ENCODE data around the gene CTU1. TPM values are rescaled to one million over a fixed set of nuclear protein-coding genes. Genes with fewer than 3 reads are reported as not detected.

The CTU1 gene
- total RNA-seq, 2 experiments from 2014 or later: 8.3 to 13.3 TPM

DNA sequence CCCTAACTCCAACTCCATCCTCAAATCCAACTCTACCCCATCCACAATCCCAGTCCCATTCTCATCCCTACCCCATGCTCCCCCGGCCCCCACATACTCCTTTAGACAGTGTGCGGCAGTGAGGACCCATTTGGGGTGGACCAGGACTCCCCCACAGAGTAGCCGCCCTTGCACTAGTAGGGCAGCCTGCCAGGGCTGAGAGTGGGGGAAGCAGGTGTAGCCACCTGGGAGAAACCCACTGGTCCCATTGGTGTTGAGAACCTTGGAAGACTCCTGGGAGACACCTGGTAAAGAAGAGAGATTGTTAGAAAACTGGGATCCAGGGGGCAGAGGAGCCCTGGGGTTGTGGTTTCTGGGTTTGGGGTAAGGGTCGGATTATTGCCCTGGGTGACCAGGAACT, 47.9 kb downstream of the CTU1 start:
- no peak for DNase-seq (ENCODE audit: low spot score)
- no peak overlapping the region for H3K4me3 ChIP-seq (ENCODE audit: low read depth, low read length, poor library complexity, severe bottlenecking)
- intact Hi-C loops (cut with micrococcal nuclease; ENCODE audit: unreplicated experiment): no loop called here
- POLR2A ChIA-PET: no interaction called here
- H3K9me3 ChIP-seq (ENCODE audit: low read length): no peaks in the 10 kb centered on the region
- H3K27ac ChIP-seq (ENCODE audit: low read depth, low read length, poor library complexity, severe bottlenecking): no peak overlapping the region
- no TSS peak for BruUV-seq (replicated peaks)
- H3K9me2 ChIP-seq (ENCODE audit: insufficient read depth, low read length): no peaks in the 10 kb centered on the region
- H3K79me2 ChIP-seq (ENCODE audit: insufficient read depth, low read depth, low read length): no peaks in the 10 kb centered on the region
- H3K36me3 ChIP-seq (ENCODE audit: insufficient read depth, low read length): no peaks in the 10 kb centered on the region
- H3K4me1 ChIP-seq (ENCODE audit: insufficient read depth, low read length, poor library complexity, severe bottlenecking): no peaks in the 10 kb centered on the region
- no peak overlapping the region for H3K4me2 ChIP-seq (ENCODE audit: low read length)
- CTCF ChIA-PET (ENCODE audit: unreplicated experiment): no interaction called here
- no peak overlapping the region for H2AFZ ChIP-seq (ENCODE audit: low read length)
- no peak for TF ChIP-seq EZH2phosphoT487 (IDR thresholded peaks at IDR 0.05; ENCODE audit: borderline replicate concordance, low read depth, low read length)
- TF ChIP-seq, protein P1, sequence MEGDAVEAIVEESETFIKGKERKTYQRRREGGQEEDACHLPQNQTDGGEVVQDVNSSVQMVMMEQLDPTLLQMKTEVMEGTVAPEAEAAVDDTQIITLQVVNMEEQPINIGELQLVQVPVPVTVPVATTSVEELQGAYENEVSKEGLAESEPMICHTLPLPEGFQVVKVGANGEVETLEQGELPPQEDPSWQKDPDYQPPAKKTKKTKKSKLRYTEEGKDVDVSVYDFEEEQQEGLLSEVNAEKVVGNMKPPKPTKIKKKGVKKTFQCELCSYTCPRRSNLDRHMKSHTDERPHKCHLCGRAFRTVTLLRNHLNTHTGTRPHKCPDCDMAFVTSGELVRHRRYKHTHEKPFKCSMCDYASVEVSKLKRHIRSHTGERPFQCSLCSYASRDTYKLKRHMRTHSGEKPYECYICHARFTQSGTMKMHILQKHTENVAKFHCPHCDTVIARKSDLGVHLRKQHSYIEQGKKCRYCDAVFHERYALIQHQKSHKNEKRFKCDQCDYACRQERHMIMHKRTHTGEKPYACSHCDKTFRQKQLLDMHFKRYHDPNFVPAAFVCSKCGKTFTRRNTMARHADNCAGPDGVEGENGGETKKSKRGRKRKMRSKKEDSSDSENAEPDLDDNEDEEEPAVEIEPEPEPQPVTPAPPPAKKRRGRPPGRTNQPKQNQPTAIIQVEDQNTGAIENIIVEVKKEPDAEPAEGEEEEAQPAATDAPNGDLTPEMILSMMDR (conservative IDR thresholded peaks at IDR 0.05; ENCODE audit: low read length): no peak
- no peaks in the 10 kb centered on the region for H4K20me1 ChIP-seq (ENCODE audit: insufficient read depth, low read length)

DNA sequence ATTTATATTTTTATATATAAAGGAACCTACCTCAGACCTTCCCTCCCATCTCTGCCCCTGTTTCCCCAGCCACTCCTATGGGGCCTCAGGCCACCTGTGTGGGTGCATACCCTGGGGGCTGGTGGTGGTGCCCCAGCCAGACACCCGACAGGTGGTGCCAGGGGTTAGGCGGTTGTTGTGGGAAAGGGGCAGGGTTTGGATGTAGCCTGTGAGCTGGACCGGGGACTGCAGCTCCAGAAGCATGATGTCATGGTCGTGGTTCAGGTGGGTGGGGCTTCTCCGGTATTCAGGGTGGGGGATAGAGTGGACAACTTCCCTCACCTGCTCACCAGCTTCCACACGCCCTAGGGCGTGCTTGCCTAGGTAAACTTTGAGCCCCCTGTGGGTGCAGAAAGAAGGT, 48.5 kb downstream of the CTU1 start:
- Histone ChIP-seq H3K36me3 (ENCODE audit: insufficient read depth, low read length) (no peaks in the 10 kb centered on the region), H3K4me3 (ENCODE audit: low read depth, low read length, poor library complexity, severe bottlenecking) (no peak overlapping the region), H3K4me1 (ENCODE audit: insufficient read depth, low read length, poor library complexity, severe bottlenecking) (no peaks in the 10 kb centered on the region), H3K27ac (ENCODE audit: low read depth, low read length, poor library complexity, severe bottlenecking) (no peak overlapping the region), H3K79me2 (ENCODE audit: insufficient read depth, low read depth, low read length) (no peaks in the 10 kb centered on the region), H3K9me2 (ENCODE audit: insufficient read depth, low read length) (no peaks in the 10 kb centered on the region), H3K4me2 (ENCODE audit: low read length) (no peak overlapping the region), H2AFZ (ENCODE audit: low read length) (no peak overlapping the region), H3K9me3 (ENCODE audit: low read length) (no peaks in the 10 kb centered on the region), H4K20me1 (ENCODE audit: insufficient read depth, low read length) (no peaks in the 10 kb centered on the region)
- TF ChIP-seq EZH2phosphoT487 (IDR thresholded peaks at IDR 0.05; ENCODE audit: borderline replicate concordance, low read depth, low read length): no peak
- no peak for DNase-seq (ENCODE audit: low spot score)
- ChIA-PET CTCF (ENCODE audit: unreplicated experiment) (no interaction called here), POLR2A (no interaction called here)
- intact Hi-C loops (cut with micrococcal nuclease; ENCODE audit: unreplicated experiment): no loop called here
- BruUV-seq (replicated peaks): no TSS peak

DNA sequence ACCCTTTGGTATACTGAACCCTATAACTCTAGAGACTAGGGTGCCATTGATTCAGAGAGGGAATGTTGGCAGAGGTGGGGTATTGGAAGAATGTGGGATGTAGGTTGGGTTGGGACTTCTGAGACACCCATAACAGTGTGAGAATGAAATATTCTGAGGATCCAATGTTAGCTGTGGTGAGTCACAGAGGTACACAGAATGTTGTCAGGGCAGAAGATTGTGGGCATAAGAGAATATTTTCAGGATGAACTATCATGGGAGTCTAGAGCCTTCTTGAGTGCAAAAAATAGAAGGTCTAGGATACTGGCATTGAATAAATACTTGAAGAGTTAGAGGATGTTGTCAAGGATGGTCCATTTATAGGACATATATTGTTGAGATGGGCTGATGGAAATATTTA, 52.3 kb downstream of the CTU1 start:
- ChIA-PET CTCF (ENCODE audit: unreplicated experiment) (no interaction called here), POLR2A (no interaction called here)
- TF ChIP-seq, protein P1 (conservative IDR thresholded peaks at IDR 0.05; ENCODE audit: low read length): no peak
- no peak for TF ChIP-seq EZH2phosphoT487 (IDR thresholded peaks at IDR 0.05; ENCODE audit: borderline replicate concordance, low read depth, low read length)
- Histone ChIP-seq H3K27ac (ENCODE audit: low read depth, low read length, poor library complexity, severe bottlenecking) (no peak overlapping the region), H3K4me1 (ENCODE audit: insufficient read depth, low read length, poor library complexity, severe bottlenecking) (no peaks in the 10 kb centered on the region), H3K9me2 (ENCODE audit: insufficient read depth, low read length) (no peaks in the 10 kb centered on the region), H3K36me3 (ENCODE audit: insufficient read depth, low read length) (no peaks in the 10 kb centered on the region), H3K9me3 (ENCODE audit: low read length) (no peaks in the 10 kb centered on the region), H3K4me3 (ENCODE audit: low read depth, low read length, poor library complexity, severe bottlenecking) (no peak overlapping the region), H3K79me2 (ENCODE audit: insufficient read depth, low read depth, low read length) (no peaks in the 10 kb centered on the region), H2AFZ (ENCODE audit: low read length) (no peak overlapping the region), H4K20me1 (ENCODE audit: insufficient read depth, low read length) (no peaks in the 10 kb centered on the region), H3K4me2 (ENCODE audit: low read length) (no peak overlapping the region)
- no TSS peak for BruUV-seq (replicated peaks)
- intact Hi-C loops (cut with micrococcal nuclease; ENCODE audit: unreplicated experiment): no loop called here
- DNase-seq (ENCODE audit: low spot score): no peak

Other genes starting within 250 kb of the CTU1 start
- gene KLK2, start 235.0 kb downstream of the CTU1 start, total RNA-seq (2014; rRNA removed; shearing (Covaris generic)): not detected in 2 replicates
- gene KLK2, start 235.0 kb downstream of the CTU1 start, total RNA-seq (2022): not detected in 2 replicates
- not detected in 2 replicates for gene KLK4, start 197.0 kb downstream of the CTU1 start, total RNA-seq (2014; rRNA removed; shearing (Covaris generic))
- not detected in 2 replicates for gene KLK4, start 197.0 kb downstream of the CTU1 start, total RNA-seq (2022)
- gene KLK5, start 155.4 kb downstream of the CTU1 start, total RNA-seq (2014; rRNA removed; shearing (Covaris generic)): not detected in 2 replicates
- gene KLK5, start 155.4 kb downstream of the CTU1 start, total RNA-seq (2022): not detected in 2 replicates
- not detected in 2 replicates for gene KLK6, start 138.8 kb downstream of the CTU1 start, total RNA-seq (2014; rRNA removed; shearing (Covaris generic))
- gene KLK6, start 138.8 kb downstream of the CTU1 start, total RNA-seq (2022): not detected in 2 replicates
- gene KLK7, start 124.5 kb downstream of the CTU1 start, total RNA-seq (2014; rRNA removed; shearing (Covaris generic)): not detected in 2 replicates
- gene KLK7, start 124.5 kb downstream of the CTU1 start, total RNA-seq (2022): not detected in 2 replicates
- not detected in 2 replicates for gene KLK8, start 106.8 kb downstream of the CTU1 start, total RNA-seq (2014; rRNA removed; shearing (Covaris generic))
- not detected in 2 replicates for gene KLK8, start 106.8 kb downstream of the CTU1 start, total RNA-seq (2022)
- not detected in 2 replicates for gene KLK10, start 88.7 kb downstream of the CTU1 start, total RNA-seq (2014; rRNA removed; shearing (Covaris generic))
- not detected in 2 replicates for gene KLK10, start 88.7 kb downstream of the CTU1 start, total RNA-seq (2022)
- gene KLK11, start 81.8 kb downstream of the CTU1 start, total RNA-seq (2014; rRNA removed; shearing (Covaris generic)): not detected in 2 replicates
- not detected in 2 replicates for gene KLK11, start 81.8 kb downstream of the CTU1 start, total RNA-seq (2022)
- not detected in 2 replicates for gene KLK12, start 73.4 kb downstream of the CTU1 start, total RNA-seq (2014; rRNA removed; shearing (Covaris generic))
- not detected in 2 replicates for gene KLK12, start 73.4 kb downstream of the CTU1 start, total RNA-seq (2022)
- gene KLK13, start 43.3 kb downstream of the CTU1 start, total RNA-seq (2014; rRNA removed; shearing (Covaris generic)): not detected in 2 replicates
- not detected in 2 replicates for gene KLK13, start 43.3 kb downstream of the CTU1 start, total RNA-seq (2022)
- gene KLK14, start 25.5 kb downstream of the CTU1 start, total RNA-seq (2014; rRNA removed; shearing (Covaris generic)): not detected in 2 replicates
- gene KLK14, start 25.5 kb downstream of the CTU1 start, total RNA-seq (2022): 0.84 and 0.89 TPM in 2 replicates
- not detected in 2 replicates for gene SIGLEC9, start 16.5 kb upstream of the CTU1 start, total RNA-seq (2014; rRNA removed; shearing (Covaris generic))
- gene SIGLEC9, start 16.5 kb upstream of the CTU1 start, total RNA-seq (2022): not detected in 2 replicates
- gene SIGLEC7, start 33.9 kb upstream of the CTU1 start, total RNA-seq (2014; rRNA removed; shearing (Covaris generic)): not detected in 2 replicates
- gene SIGLEC7, start 33.9 kb upstream of the CTU1 start, total RNA-seq (2022): not detected in 2 replicates
- gene CD33, start 116.7 kb upstream of the CTU1 start, total RNA-seq (2014; rRNA removed; shearing (Covaris generic)): not detected in 2 replicates
- not detected in 2 replicates for gene CD33, start 116.7 kb upstream of the CTU1 start, total RNA-seq (2022)
- not detected in 2 replicates for gene SIGLECL1, start 142.7 kb upstream of the CTU1 start, total RNA-seq (2014; rRNA removed; shearing (Covaris generic))
- not detected in 2 replicates for gene SIGLECL1, start 142.7 kb upstream of the CTU1 start, total RNA-seq (2022)
- gene IGLON5, start 203.2 kb upstream of the CTU1 start, total RNA-seq (2014; rRNA removed; shearing (Covaris generic)): not detected in 2 replicates
- not detected in 2 replicates for gene IGLON5, start 203.2 kb upstream of the CTU1 start, total RNA-seq (2022)
- gene VSIG10L, start 233.7 kb upstream of the CTU1 start, total RNA-seq (2014; rRNA removed; shearing (Covaris generic)): 0.09 and 0.72 TPM in 2 replicates
- gene VSIG10L, start 233.7 kb upstream of the CTU1 start, total RNA-seq (2022): 1.6 and 2.3 TPM in 2 replicates